Epithelial cell of proximal tubule (primary cell): Measurements from ENCODE around the gene CRK. TPM values are rescaled to one million over a fixed set of nuclear protein-coding genes. Genes with fewer than 3 reads are reported as not detected.

Experiments used
- DNase-seq: peaks from one replicate; pipeline ENCODE4 v3.0.0-alpha.2; 2011; ENCODE audit warnings: low read depth
- H3K4me3 ChIP-seq: 2 replicates; pipeline ENCODE4 v1.5.1; 2011; ENCODE audit warnings: low read depth, mild to moderate bottlenecking, low read length
- total RNA-seq: library from RNA; depleted of rRNA; stranded (reverse); fragments of >200 nt; gene quantifications from 2 replicates; pipeline ENCODE4 v1.2.3, GENCODE V29; 2015
- TF ChIP-seq, protein P1 (sequence below): conservative IDR thresholded peaks from 2 replicates; pipeline ENCODE4 v1.5.1; 2012; ENCODE audit warnings: low read depth, mild to moderate bottlenecking, low read length

The CRK gene
- total RNA-seq, 1 donor from 2014 or later = 57.1 TPM

DNA sequence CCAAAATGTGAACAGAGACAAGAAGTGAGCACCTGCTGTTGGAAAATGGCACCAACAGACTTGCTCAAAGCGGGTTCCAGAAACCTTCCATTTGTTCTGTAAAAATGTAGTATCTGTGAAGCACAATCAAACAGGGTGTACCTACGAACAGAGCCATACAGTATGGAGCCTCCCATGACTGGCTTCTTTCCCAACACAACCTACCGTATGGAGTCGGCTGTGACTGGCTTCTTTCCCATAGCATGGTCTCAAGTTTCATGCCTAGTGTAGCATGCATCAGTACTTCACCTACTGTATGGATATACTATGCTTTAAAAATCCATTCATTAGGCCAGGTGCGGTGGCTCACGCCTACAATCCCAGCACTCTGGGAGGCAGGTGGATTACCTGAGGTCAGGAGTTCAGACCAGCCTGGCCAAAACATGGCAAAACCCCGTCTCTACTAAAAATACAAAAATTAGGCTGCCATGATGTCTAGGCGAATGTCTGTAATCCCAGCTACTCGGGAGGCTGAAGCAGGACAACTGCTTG, 82.3 kb downstream of the CRK start:
- TF ChIP-seq, protein P1, sequence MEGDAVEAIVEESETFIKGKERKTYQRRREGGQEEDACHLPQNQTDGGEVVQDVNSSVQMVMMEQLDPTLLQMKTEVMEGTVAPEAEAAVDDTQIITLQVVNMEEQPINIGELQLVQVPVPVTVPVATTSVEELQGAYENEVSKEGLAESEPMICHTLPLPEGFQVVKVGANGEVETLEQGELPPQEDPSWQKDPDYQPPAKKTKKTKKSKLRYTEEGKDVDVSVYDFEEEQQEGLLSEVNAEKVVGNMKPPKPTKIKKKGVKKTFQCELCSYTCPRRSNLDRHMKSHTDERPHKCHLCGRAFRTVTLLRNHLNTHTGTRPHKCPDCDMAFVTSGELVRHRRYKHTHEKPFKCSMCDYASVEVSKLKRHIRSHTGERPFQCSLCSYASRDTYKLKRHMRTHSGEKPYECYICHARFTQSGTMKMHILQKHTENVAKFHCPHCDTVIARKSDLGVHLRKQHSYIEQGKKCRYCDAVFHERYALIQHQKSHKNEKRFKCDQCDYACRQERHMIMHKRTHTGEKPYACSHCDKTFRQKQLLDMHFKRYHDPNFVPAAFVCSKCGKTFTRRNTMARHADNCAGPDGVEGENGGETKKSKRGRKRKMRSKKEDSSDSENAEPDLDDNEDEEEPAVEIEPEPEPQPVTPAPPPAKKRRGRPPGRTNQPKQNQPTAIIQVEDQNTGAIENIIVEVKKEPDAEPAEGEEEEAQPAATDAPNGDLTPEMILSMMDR = no peak
- peak overlapping the region; percentile 11 for H3K4me3 ChIP-seq
- no peak for DNase-seq

DNA sequence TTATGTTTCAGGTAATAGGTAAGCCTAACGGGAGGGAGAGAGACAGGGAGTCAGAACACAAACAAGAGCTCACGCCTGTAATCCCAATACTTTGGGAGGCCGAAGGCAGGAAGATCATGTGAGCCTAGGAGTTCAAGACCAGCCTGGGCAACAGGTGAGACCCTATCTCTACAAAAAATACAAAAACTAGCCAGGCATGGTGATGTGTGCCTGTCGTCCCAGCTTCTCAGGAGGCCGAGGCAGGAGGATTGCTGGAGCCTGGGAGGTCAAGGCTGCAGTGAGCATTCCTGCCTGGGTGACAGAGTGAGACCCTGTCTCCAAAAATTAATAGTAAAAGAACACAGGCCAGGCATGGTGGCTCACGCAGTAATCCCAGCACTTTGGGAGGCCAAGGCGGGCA, 83.4 kb downstream of the CRK start:
- TF ChIP-seq, protein P1 = no peak
- H3K4me3 ChIP-seq = no peak overlapping the region
- no peak for DNase-seq

DNA sequence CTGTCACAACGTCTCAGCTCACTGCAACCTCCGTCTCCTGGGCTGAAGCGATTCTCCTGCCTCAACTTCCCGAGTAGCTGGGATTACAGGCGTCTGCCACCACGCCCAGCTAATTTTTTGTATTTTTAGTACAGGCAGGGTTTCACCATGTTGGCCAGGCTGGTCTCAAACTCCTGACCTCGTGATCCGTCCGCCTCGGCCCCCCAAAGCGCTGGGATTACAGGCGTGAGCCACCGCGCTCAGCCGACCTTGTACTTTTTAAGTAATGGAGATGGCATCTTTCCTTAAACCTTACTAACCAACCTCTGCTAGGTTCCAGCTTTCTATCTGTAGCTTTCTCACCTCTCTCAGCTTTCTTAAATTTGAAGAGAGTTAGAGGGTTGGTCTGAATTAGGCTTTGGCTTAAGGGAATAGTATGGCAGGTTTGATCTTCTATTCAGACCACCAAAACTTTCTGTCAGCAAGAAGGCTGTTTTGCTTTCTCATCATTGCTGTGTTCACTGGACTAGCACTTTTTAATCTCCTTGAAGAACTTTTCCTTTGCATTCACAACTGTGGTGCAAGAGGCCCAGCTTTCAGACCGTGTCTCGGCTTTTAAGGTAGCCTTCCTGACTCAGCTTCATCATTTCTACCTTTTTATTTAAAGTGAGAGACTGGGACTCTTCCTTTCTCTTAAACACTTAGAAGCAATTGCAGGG, 84.0 kb downstream of the CRK start:
- no peak for DNase-seq
- TF ChIP-seq, protein P1 = no peak

More for the DNA sequence above, 84.0 kb downstream of the CRK start:
- H3K4me3 ChIP-seq = no peak overlapping the region

Other genes starting within 250 kb of the CRK start
- not detected in 2 replicates for gene BHLHA9, start 185.8 kb downstream of the CRK start, total RNA-seq
- not detected in 2 replicates for gene TRARG1, start 176.6 kb downstream of the CRK start, total RNA-seq
- 1,115 and 1,239 TPM in 2 replicates for gene YWHAE, start 56.0 kb downstream of the CRK start, total RNA-seq
- gene MYO1C, start 36.5 kb upstream of the CRK start, total RNA-seq = 94.7 and 120 TPM in 2 replicates
- 10.7 and 27.3 TPM in 2 replicates for gene INPP5K, start 60.4 kb upstream of the CRK start, total RNA-seq
- gene PITPNA, start 106.6 kb upstream of the CRK start, total RNA-seq = 25.9 and 32.5 TPM in 2 replicates
- 2.3 and 12.9 TPM in 2 replicates for gene SLC43A2, start 172.6 kb upstream of the CRK start, total RNA-seq
- 14.5 and 19.8 TPM in 2 replicates for gene SCARF1, start 189.5 kb upstream of the CRK start, total RNA-seq
- 18.2 and 21.4 TPM in 2 replicates for gene RILP, start 193.6 kb upstream of the CRK start, total RNA-seq
- 119 and 161 TPM in 2 replicates for gene PRPF8, start 228.6 kb upstream of the CRK start, total RNA-seq